HG02884 (cell line): ENCODE measurements around the gene RIPOR1.
A peak's percentile ranks its signal among the peaks of the same experiment; 100 is the strongest.
"Not testable (repeated sequence)": the region's sequence is repeated elsewhere in the genome, so short reads cannot be mapped to it uniquely, and the experiment has no call there.

ENCODE experiments used
- ATAC-seq: cut with Tn5 transposase; IDR thresholded peaks from one replicate; pipeline ENCODE4 v1.9.1; 2021; ENCODE audit warnings: mild to moderate bottlenecking, moderate library complexity; ENCODE audit not compliant: unreplicated experiment

RIPOR1 gene

GRCh38 chr16:67514382-67514828, 14.2 kb upstream of the RIPOR1 start:
- ATAC-seq, result no peak

- ATAC-seq, result no peak
These were observed 12.1 kb upstream of the RIPOR1 start for GRCh38 chr16:67516296-67517154.

GRCh38 chr16:67517155-67517445, 11.5 kb upstream of the RIPOR1 start:
- ATAC-seq, result no peak

GRCh38 chr16:67517661-67518423, 10.8 kb upstream of the RIPOR1 start:
- no peak for ATAC-seq

GRCh38 chr16:67518676-67519075, 10.0 kb upstream of the RIPOR1 start:
- ATAC-seq, result no peak

- no peak for ATAC-seq
These were observed 9.4 kb upstream of the RIPOR1 start for GRCh38 chr16:67519242-67519641.

GRCh38 chr16:67521095-67521804, 7.4 kb upstream of the RIPOR1 start:
- ATAC-seq, result peak; percentile 58

- no peak for ATAC-seq
These were observed 3.3 kb upstream of the RIPOR1 start for GRCh38 chr16:67525176-67525860.

- no peak for ATAC-seq
These were observed 2.4 kb upstream of the RIPOR1 start for GRCh38 chr16:67526149-67526791.

- ATAC-seq, result no peak
These were observed 397 bp downstream of the RIPOR1 start for GRCh38 chr16:67528870-67529581.

GRCh38 chr16:67529582-67530012, 968 bp downstream of the RIPOR1 start:
- no peak for ATAC-seq

- no peak for ATAC-seq
These were observed 1.6 kb downstream of the RIPOR1 start for GRCh38 chr16:67530013-67530939.

- no peak for ATAC-seq
These were observed 2.6 kb downstream of the RIPOR1 start for GRCh38 chr16:67531247-67531646.

GRCh38 chr16:67533024-67533560, 4.5 kb downstream of the RIPOR1 start:
- no peak for ATAC-seq

GRCh38 chr16:67533987-67534386, 5.4 kb downstream of the RIPOR1 start:
- ATAC-seq, result not testable (repeated sequence)

- ATAC-seq, result no peak
These were observed 5.8 kb downstream of the RIPOR1 start for GRCh38 chr16:67534431-67534830.

- no peak for ATAC-seq
These were observed 6.6 kb downstream of the RIPOR1 start for GRCh38 chr16:67535201-67535600.

- ATAC-seq, result no peak
These were observed 8.6 kb downstream of the RIPOR1 start for GRCh38 chr16:67537270-67537635.
